GM19035 (cell line): Measurements from ENCODE around the gene RBM20.
"Not testable (repeated sequence)": the region's sequence is repeated elsewhere in the genome, so short reads cannot be mapped to it uniquely, and the experiment has no call there.

Source experiments
- ATAC-seq: cut with Tn5 transposase; IDR thresholded peaks from one replicate; pipeline ENCODE4 v1.9.1; 2021; ENCODE audit not compliant: unreplicated experiment

Gene RBM20

DNA sequence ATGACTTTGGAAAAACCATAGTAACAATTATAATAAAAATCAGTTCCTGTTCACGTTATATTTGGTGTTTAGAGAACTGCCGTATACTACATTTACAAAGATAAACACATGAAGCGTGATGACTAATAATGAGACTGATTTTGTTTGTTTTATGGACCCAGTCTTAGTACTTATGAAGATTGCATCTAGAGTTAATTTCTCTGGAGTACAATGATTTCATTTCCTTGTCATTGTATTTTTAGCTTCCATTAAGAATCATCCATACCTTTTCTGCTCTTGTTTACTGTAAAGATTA lies 2.9 kb downstream of the RBM20 start:
- ATAC-seq: no peak

DNA sequence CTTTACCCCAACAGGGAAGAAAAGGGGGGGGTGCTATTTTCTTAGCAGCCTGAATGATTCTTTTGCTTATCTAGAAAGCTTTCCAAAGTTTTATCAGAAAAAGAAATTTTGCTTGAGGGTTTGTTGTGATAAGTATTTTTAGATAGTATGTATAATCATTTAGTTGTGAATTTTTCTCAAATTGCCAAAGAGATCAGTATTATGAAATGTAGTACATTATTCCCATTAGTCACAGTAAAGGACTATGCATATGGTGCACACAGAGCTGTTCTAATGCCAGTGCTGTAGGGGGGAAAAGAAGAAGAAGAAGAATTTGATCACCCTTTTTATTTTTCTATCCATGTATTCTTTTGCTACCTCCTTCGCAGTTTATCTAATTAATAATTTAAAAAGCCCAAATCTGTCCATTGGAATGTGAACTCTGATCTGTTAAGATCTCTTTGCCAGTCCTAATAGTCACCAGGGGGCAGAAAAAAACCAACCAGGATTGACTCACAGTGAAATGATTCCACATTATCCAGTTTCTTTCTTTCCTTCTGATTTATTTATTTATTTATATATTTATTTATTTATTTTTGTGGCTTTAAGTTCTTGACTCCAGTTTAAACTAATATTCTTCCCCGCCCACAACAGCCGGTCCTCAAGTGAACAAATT lies 4.7 kb downstream of the RBM20 start:
- no peak for ATAC-seq

DNA sequence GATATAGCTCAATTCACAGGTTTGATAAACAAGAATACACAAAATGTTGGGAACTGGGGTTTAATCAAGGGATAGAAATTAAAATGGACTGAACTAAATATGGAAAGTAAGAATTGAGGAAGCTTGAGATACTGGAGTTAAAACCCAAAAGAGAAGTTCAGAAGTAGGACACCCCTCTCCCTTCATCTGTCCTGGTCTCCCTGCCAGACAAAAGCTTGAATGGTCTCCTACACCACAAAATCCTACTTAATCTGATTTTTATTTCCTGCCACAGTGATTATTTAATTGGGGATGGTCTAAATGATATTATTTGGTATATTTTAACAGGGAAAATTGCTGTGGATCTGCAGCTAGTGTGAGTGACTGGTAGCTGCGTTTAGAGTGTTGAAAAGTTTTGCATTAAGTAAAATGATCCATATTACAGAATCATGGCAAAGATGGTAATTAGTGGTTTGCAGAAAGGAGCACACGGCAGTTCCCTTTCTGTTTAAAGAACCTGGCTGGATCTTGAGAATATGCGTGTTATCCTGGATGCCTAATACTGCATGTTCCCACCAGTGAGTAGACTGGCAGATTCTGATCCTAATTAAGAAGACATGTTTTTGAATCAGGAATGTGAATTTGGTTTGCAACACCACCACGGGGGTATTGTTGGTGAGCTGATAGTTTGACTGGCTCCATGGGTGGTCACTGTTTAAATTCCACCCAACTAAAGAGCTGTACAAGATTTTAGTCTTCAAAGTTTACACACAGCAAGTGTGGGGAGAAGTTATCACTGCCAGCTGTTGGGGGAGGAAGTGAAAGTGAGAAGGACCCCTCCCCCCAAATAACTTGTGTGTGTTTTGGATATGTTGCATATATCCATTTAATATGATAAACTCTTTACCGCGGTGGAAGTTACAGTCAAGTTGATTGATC lies 5.5 kb downstream of the RBM20 start:
- ATAC-seq: no peak

DNA sequence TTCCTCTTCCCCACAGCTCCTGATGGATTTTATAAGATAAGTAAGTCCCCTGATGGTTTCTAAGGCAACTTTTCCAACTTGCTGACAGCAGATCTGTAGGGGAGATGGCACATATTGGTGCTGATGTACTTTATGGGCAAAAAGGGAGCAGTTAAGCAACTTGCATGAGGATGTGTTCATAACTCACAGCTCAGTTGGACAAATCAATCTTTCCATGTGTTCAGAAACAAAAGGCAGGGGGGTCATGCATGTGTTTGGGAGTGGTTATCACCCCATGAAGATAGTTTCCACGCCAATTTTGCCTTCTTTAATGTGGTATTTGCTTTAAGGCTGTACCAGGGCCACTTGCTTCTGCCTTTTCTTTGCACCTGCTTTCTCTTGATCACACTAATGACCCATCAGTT lies 6.1 kb downstream of the RBM20 start:
- ATAC-seq: no peak

DNA sequence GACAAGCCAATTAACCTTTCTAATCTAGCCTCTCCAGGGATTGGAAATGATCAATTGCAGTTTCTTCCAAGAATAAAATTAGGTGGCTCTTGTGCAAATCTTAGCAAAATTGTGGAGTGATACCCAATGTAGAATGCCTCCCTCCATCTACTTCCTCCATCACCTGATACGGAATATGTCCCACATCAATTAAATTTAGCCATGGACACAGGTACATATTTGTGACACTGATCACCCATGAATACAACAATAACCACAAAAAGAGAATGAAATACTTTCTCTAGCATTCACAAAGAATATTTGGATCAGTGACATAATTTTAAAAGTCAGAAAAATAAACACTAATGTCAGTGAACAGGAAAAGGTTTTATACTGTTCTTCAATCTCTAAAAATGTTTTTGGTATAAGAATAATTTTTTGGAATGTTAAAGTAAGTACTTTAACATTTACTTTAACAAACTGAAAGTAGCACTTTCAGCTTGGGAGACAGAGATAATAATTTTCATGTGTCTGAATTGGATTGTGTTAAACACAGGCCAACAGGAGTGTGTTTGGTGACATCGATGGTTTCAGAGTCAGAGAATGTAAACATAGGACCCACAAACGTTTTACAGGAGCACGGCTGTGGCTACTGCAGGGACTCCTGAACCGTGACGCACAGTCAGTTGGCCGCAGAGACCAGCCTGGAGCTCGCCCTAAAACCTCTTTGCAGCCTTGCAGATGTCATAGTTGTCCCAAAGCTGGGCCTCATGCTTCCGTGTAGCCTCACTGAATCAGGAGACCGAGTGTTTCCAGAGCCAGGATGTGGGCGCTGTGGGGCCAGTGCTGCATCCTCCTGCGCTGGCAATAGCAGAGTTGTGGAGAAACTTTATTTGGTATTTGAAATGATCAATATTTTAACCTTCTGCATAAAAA lies 7.2 kb downstream of the RBM20 start:
- no peak for ATAC-seq

DNA sequence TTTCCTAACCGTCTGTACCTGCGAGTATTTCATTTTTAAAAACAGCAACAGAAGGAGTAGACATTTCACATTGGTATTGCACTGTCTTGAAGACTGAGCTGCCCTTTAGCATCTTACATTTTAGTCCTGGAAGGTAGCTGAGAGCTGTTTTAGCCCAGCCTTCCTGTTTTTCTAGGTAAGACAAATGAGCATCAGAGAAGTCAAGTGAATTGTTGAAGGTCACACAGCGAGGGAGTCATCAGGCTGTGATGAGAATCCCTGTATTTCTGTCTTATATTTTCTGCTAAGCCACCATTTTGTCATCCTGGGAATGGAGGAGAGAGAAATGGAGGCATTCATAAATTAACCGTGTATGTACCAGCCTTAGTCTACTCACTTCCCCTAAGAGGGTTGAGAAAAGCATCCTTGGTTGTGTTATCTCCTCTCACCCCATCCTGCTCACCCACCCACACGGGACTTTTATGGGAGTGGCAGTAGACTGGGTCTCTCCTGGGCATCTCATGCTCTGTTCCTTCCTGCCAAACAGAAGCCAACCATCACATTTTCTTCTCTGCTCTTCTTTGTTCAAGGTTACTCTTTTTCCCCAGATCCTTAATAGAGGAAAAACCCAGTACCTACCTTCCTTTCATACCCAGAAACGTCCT lies 8.5 kb downstream of the RBM20 start:
- no peak for ATAC-seq

DNA sequence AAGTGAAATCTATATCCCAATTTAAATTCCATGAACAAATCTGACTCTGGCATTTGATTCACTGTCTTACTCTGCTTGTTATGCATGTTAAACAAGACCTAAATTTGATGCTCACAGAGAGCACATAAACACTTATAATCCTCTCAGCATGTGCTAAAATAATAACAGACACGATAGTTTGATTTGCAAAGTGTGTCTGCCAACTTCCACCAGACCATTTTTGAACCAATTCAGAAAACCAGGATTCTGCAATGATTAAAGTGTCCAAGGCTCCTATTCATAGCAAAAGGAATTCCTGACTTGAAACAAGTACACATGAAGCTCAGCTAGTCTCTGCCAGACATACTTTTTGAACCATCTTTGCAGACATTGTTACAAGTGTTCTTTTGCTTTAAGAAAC lies 11.2 kb downstream of the RBM20 start:
- ATAC-seq: no peak

DNA sequence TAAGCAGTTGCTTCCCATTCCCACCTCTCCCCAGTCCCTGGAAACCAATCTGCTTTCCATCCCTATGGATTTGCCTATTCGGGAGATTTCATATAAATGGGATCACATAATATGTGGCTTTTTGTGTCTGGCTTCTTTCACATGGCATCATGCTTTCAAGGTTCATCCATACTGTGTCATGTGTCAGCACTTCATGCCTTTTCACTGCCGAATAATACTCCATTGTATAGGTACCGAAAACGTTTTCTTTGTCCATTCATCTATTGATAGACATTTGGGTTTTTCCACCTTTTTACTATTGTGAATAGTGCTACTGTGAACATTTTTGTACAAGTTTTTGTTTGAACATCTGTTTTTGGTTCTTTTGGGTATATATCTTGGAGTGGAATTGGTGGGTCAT lies 12.5 kb downstream of the RBM20 start:
- no peak for ATAC-seq

DNA sequence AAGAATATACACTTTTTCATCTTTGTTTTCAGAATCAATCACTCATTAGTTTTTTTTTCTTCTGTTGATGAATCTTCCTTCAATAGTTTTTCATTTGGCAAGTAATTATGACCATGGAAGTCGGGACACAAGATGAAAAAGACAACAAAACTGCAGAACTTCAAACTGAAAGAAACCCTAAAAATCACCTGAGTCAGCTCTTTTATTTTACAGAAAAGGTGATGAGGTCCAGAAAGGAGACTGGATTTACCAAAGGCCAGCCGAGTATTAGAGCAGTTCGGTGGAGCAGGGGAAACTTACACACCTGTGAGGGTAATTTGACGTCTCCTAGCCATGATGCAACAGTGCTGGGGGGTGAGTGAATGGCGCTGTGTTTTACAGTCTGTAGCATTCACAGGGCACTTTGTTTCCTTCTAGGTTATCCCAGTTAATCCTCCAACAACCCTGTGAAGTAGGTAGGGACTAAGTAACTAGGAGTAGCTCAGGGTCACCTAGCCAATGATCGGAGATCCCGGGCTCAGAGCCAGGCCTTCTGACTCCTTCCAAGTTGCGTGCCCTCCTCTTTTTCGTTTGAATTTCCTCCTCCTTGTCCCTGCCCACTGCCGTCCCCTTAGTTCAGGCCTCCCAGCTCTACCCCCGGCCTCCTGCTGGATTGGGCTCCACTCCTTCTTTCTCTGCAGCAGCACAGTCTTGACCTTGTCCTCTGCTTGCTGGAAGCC lies 14.0 kb downstream of the RBM20 start:
- no peak for ATAC-seq

DNA sequence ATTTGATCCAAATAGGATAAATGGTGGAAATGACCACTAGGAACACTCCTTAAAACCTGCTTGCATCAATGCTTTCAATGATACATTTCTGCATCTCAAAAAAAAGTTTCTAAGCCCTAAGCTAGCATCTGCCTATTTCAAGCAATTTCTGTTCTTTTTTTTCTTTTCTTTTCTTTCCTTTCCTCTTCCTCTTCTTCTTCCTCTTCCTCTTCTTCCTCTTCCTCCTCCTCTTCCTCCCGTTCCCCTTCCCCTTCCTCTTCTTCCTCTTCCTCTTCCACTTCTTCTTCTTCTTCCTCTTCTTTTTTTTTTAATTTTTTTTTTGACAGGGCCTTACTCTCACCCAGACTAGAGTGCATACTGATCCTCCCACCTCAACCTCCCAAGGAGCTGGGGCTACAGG lies 15.4 kb downstream of the RBM20 start:
- no peak for ATAC-seq

DNA sequence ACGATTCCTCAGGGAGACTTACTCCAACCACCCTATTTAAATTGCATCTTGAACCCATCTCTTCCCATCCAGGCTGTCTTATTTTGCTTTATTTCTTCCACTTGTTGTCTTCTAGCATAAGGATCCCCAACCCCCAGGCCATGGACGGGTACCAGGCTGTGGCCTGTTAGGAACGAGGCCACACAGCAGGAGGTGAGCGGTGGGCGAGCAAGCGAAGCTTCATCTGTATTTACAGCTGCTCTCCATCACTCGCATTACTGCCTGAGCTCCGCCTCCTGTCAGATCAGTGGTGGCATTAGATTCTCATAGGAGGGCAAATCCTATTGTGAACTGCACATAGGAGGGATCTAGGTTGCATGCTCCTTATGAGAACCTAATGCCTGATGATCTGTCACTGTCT lies 16.2 kb downstream of the RBM20 start:
- not testable (repeated sequence) for ATAC-seq

DNA sequence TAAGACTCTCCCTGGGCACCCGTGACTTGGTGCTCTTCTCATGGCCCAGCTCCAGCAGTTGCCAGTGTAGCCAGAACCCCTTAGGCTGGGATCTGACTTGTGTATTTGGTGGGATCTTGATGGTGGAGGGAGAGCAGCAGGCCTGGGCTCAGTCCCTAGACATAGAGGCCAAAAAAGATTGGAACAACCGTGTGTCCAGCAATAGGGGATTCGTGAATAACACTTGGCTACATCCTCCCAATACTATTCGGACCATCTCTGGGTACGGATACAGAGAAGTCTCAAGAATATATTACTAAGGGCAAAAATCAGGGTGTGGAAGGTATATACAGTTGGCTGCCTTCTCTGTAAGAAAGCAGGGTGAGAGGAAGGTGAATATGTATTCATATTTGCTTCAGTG lies 17.2 kb downstream of the RBM20 start:
- ATAC-seq: no peak

DNA sequence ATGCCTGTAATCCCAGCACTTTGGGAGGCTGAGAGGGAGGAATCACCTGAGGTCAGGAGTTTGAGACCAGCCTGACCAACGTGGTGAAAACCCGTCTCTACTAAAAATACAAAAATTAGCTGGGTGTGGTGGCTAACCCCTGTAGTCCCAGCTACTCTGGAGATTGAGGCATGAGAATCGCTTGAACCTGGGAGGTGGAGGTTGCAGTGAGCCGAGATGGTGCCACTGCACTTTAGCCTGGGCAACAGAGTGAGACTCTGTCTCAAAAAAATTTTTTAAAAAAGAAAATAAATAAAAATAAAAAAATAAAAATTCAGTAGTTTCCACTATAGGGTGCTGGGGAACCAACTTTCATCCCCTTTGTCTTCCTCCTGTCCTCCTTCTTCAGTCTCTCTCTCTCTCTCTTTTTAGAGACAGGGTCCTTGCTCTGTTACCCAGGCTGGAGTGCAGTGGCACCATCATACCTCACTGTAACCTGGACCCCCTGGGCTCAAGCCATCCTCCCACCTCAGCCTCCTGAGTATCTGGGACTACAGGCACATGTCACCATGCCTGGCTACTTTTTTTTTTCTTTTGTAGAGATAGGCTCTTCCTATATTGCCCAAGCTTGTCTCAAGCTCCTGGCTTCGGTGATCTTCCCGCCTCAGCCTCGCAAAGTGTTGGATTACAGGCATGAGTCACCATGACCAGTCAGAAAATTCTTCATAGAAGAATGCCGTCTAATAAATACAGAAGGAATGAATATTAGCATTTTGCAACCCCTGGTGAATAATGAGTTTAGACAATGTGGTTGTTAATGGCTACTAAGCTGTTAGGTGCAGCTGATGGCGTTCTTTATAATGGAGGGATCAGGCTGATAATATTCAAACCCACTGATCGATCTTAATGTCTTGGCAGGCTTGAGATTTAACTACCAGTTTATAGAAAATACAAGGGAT lies 20.6 kb downstream of the RBM20 start:
- ATAC-seq: no peak

DNA sequence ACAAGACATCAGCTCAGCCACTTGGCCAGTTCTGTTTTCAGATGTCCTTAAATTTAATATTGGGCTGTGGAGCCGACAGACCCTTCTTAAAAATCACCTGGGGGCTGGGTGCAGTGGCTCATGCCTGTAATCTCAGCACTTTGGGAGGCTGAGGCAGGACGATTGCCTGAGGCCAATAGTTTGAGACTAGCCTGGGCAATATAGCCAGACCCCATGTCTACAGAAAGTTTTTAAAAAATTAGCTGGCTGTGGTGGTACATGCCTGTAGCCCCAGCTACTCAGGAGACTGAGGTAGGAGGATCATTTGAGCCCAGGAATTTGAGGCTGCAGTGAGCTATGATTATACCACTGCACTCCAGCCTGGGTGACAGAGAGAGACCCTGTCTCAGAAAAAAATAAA lies 22.1 kb downstream of the RBM20 start:
- not testable (repeated sequence) for ATAC-seq

DNA sequence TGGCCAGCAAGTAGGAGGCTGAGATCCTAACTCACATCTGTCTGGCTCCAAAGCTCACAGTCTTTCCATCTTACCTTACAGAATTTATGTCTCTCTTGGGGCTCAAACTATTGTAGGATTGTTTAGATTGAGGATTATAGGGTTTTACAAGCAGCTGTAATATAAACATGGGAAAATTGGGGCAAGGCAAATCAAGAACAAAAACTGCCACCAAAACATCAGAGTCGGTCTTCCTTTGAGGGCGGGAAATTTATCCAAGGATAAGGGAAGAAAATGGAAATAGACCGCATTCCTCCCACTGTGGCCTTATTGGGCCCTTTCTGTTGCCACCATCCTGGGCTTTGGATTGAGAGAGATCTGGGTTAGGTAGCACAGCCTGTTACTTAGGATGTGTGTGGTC lies 22.5 kb downstream of the RBM20 start:
- ATAC-seq: no peak

DNA sequence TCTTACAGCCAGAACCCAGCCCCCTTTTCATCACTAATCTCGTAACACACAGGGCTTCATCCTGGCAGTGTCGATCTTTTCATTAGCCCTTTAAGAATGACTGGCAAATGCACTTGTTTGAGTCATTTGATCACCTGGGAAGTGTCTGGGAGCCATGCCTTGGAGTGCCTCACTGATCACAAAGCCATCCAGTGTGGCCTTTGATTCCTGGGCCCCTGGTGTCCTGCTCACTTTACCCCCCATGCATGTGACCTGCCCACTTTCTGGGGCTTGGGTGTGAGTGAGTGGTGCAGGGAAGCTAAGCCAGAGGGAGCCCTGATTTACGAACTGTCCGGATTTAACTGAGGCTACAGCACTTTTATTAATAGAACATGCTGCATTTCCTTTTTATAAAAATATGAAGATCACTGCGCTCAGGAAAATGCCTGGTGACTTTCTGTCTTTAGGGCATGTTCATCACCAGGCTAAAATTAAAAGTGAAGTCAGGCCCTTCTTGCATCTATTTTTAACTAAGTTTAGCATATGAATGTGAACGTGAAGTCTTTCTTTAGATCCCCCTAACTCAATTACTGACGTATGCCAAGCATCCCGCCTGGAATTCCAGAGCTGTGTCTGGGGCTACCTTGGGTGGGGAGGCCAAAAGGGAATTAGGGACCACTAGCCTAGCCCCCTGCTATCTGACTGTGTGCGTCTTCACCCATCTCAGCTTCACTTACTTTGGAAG lies 23.6 kb downstream of the RBM20 start:
- ATAC-seq: no peak

DNA sequence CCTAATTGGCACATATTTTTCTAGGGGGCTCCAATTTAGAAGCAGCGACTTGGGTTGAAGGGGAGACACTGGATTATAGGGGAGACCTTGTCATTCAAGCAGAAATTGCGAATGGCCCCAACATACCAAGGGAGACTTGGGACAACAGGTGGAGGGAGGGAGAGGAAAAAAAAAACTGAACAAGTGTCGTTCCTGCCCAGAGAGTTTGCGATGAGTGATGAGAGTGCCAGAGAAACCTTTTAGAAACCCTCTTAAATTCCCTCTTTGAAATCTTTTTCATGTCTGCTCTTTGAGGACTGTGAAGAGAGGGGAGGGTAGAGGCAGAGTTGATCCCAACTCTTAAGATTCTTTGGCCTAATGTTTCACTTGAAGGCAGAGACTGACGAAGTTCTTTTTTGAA lies 24.3 kb downstream of the RBM20 start:
- no peak for ATAC-seq

DNA sequence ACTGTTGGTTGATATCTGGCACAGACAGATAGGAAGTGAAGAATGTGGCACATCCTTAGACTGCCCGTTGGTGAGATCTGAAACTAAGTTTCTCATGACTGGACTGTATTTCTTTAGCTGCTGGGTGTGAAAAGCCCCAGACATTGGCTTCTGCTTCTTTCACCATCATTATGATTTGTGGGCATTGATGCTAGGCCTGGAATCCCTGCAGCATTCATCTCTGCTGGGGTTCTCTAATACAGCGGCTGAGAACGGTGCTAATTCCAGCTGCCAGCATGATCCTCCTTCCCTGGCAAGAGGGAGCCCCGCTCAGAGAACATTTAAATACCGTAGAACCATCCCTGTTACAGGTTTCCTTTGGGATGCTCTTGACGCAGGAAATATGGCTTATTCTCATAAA lies 26.2 kb downstream of the RBM20 start:
- ATAC-seq: no peak
